Transverse colon (tissue), 4 donors: ENCODE measurements around the gene PGPEP1.

Experiments used
- POLR2A ChIP-seq: fragments of 450-650 bp; IDR thresholded peaks from one replicate; pipeline ENCODE4 v1.6.1; 2016; ENCODE audit warnings: antibody characterized with exemption, mild to moderate bottlenecking, moderate library complexity
- POLR2AphosphoS5 ChIP-seq, 3 donors: sonication (generic); formaldehyde crosslinking; IDR thresholded peaks; one replicate each; pipeline ENCODE4 v1.6.1; 2016; ENCODE audit warnings: antibody characterized with exemption in 3 of 3
- TF ChIP-seq, protein P1 (sequence below), 5 experiments: fragments of 200-600 bp in 3 of 5; fragments of 450-650 bp in 2 of 5; sonication (generic) in 3 of 5; IDR thresholded peaks; 1 replicate in 2 of 5; 2 replicates in 3 of 5; pipeline ENCODE4 v1.5.1; 2016 to 2017; ENCODE audit warnings: antibody characterized with exemption in 5 of 5, inconsistent platforms in 3 of 5, mild to moderate bottlenecking in 2 of 5, moderate library complexity in 1 of 5

- TF ChIP-seq, protein P1, sequence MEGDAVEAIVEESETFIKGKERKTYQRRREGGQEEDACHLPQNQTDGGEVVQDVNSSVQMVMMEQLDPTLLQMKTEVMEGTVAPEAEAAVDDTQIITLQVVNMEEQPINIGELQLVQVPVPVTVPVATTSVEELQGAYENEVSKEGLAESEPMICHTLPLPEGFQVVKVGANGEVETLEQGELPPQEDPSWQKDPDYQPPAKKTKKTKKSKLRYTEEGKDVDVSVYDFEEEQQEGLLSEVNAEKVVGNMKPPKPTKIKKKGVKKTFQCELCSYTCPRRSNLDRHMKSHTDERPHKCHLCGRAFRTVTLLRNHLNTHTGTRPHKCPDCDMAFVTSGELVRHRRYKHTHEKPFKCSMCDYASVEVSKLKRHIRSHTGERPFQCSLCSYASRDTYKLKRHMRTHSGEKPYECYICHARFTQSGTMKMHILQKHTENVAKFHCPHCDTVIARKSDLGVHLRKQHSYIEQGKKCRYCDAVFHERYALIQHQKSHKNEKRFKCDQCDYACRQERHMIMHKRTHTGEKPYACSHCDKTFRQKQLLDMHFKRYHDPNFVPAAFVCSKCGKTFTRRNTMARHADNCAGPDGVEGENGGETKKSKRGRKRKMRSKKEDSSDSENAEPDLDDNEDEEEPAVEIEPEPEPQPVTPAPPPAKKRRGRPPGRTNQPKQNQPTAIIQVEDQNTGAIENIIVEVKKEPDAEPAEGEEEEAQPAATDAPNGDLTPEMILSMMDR (IDR thresholded peaks at IDR 0.05): no peak
- TF ChIP-seq POLR2A: no peak
- no peak for TF ChIP-seq POLR2AphosphoS5 (IDR thresholded peaks at IDR 0.05)
Measured at GRCh38 chr19:18392417-18392816, 52.0 kb downstream of the PGPEP1 start.
